NCI-H1105 (cell line): Measurements from ENCODE around the gene PTPRD.

Experiments used
- DNase-seq: peaks from one replicate; lab custom pipeline; 2025; lab: John Stamatoyannopoulos, UW

Gene PTPRD

GRCh38 chr9:8384091-8384490 is 2228.7 kb downstream of the PTPRD start:
- DNase-seq, result no peak

- DNase-seq, result no peak
Measured at GRCh38 chr9:8382777-8383527, 2229.8 kb downstream of the PTPRD start.

- no peak for DNase-seq
Measured at GRCh38 chr9:8382266-8382665, 2230.5 kb downstream of the PTPRD start.

DNA sequence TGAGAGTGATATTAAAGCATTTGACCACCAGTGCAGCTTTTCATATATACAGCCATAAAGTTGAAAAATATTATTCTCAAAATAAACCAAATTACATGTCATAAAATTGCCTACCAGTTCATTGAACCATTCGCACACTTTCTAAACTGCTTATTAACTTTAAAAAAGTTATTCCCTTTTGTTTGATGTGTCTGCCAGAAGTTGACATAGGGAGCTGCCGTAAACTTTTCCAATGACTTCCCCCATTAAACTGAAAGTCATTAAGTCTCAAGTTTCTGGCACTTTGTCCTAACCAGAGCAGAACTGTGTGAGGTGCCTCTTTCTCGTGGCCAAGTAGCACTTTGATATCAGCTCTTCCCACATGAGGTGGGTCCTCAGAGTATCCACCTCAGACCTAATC is 2231.2 kb downstream of the PTPRD start:
- no peak for DNase-seq

GRCh38 chr9:8374471-8374870 is 2238.3 kb downstream of the PTPRD start:
- no peak for DNase-seq

GRCh38 chr9:8371686-8372085 is 2241.1 kb downstream of the PTPRD start:
- no peak for DNase-seq

DNA sequence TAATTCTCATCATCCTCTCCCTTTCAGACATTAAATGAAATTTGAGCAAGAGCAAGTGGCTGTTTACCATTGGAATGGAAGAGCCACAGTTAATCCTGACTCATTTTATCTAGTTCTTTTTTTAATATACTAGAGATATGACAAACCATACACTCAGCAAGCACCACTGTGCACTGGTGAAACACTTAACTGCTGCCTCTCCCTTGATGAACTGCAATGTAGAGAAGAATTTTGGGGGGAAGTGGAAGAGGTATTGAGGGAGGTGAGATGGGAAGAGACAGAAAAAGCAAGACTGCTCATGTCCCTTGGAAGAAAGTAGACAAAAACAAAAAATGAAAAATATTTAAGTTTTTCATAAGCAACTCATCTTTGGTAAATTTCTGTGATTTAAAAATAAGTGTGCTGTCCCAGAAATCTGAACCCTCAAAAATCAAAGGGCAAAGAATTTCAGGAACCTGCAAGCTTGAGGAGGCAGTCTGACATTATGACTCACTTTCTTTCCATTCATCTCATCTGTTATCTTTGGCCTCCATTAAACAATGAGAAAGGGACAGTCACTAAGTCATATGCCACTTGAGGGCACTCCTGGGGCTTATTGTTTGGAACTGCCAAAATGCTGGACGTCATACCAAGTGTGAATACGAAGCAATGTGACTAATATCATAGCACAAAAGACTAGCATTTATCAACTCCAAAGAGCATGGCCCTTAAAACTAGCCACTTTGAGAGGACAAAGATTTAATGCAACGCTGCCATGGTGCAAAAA is 2246.5 kb downstream of the PTPRD start:
- no peak for DNase-seq

DNA sequence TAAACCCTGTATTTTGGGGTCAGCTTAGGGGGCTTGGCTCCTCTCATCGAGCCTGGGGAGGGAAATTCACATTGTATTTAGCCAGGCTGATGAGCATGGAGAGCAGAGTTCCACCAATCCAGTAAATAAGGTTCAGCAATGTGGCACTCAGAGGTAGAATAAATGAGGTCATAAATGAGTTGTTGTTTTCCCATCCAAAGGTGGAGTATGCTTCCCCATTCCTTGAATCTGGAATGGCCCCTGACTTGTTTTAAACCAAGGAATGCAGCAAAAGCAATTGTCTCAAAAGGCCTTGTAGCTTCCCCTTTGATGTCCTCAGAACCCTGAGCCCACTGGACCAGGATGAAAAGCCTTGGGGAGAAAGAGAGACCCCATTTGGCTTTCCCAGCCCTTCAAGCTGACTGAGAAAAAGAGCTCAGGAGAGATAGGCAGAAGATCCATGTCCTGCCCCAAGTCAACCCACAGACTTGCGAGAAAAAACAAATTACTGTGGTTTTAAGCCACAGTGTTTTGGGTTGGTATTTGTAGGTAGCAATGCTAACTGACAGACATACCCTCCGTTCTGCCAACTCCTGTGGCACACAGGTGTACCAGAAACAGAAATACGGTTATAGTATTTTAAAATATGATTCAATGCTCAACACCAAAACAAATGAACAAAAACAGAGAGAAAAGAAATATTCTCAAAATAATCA is 2247.2 kb downstream of the PTPRD start:
- no peak for DNase-seq

- DNase-seq, result no peak
Measured at GRCh38 chr9:8365029-8365428, 2247.8 kb downstream of the PTPRD start.

DNA sequence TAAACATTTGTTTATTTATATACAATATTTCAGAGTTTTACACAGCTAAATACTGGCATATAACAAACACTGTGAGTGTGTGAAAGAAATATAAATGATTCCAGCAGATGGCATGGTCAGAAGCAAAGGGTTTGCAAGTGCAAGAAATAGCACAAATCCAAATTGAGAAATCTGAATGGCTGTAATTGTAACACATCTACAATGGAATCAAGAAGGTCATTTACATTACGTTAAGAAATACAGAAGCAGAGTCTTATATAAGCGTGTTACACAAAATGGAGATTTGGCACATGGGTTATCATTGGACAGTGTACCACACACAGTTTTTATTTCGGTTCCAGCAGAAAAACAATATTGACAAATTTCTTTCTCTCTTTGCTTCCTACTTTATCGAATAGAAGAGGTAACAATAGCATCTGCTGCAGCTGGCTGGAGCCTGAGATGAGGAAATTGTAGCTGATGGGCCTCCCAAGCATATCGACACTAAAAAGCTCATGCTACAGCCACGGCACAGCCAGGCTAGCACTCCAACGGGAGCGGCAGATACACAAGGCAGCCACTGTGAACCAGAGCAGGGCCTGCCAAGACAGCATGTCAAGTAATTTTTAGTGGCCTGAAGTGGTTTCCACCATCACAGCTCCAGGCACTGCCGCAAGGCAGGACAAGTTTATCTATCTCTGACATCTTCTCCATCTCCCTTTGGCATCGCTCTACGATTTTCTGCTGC is 2248.6 kb downstream of the PTPRD start:
- no peak for DNase-seq

DNA sequence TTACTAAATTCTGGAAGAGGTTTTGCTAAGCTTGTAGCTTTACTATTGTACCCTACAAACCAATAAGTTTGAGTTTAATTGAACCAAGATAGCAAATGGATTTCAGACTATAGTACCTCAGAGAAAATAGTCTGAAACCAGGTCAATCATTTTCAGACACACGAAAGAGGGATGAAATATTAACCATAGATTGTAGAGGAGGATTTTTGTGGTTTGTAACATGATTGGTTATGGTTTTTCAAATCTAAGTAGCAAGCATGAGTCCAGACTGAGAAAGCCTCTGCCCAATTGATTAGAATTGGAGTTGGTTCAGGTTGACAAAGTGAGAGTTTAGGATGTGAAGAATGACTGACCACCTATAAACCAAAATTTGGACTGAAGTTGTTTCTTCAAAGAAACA is 2250.6 kb downstream of the PTPRD start:
- no peak for DNase-seq

GRCh38 chr9:8361364-8361763 is 2251.4 kb downstream of the PTPRD start:
- no peak for DNase-seq

GRCh38 chr9:8356406-8356805 is 2256.4 kb downstream of the PTPRD start:
- DNase-seq, result no peak

DNA sequence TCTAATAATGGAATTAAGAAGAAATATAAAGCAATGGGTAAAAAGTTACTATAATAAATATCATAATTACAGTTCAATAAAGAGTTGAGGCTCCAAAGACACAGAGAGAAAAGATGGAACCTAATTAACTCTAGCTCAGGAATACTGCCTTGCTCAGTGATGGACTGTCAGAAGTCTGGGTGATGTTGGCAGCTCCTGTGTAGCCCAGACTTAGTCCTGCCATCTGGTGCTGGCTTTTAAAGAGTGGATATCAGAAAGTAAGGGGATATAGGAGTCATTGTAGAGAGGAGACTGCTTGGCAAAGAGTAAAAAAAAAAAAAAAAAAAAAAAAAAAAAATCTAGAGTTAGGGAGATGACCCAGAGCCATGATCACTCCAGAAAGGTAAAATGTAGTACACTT is 2261.4 kb downstream of the PTPRD start:
- DNase-seq, result no peak

DNA sequence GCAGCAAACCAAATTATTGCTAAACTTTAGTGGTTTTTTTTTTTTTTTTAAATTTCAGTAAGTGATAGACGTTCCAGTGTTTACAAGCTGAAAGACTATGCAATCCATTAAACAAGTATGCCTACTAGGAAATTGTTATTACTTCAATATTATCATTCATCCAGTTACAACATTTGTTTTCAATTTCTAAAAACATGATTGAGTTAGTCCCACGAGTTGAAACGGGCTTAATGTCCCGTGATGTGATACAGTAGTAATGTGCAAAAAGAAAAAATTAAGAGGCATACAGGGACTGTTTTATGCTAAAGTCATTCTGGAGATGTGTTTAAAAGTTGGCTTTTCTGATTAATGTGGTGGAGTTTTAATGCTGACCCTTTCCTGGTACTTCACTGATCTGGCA is 2262.9 kb downstream of the PTPRD start:
- no peak for DNase-seq

GRCh38 chr9:8349376-8349775 is 2263.4 kb downstream of the PTPRD start:
- no peak for DNase-seq

DNA sequence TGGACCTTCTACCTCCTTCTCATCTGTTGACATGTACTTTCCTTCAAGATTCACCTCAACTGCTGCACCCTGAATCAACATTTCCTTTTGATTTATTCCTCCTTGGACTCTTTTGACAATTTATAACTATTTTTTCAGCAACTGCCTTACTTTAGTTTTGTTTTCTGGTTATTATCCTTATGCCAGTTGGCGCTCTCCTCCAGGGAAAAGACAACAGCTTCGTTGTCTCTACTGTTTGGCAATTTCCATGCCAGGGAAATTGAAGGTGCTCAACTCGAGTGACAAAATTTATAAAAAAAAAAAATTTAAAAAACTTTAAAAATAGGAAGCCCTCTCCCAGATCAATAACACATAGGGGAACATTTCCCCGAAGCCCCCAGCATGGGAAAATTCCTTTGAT is 2264.0 kb downstream of the PTPRD start:
- no peak for DNase-seq

GRCh38 chr9:8346296-8346695 is 2266.5 kb downstream of the PTPRD start:
- no peak for DNase-seq

DNA sequence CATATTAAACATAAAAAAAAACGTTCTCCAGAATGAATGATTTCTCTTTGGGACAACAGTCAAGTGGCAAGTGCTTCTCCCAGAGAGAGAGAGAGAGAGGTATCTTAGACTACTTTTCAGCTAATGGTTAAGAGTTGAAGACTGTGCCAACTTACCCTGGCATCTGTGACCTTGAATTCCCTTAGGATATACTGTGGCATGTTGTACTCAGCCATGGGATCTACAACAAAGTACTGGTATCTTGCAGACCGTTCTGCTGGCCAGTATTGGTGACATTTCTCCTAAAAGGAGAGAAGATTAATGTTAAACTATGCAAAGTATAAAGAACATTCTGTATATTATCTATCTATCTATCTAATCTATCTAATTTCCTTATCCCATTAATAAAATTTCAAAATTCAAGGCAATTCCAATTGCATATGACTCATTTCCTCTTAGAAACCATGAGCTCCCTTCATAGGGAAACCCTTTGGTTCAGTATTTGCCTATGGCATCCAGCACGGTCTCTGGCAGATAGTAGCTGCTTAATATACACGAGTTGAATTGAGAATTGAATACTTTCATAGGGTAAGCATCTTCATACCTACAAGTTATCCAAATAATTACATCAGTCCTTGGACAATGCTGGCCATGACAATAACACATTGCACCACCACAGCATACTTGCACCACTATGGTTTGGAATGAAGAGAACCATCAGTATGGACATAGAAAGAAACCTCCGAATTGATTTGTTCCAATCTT is 2273.9 kb downstream of the PTPRD start:
- no peak for DNase-seq

DNA sequence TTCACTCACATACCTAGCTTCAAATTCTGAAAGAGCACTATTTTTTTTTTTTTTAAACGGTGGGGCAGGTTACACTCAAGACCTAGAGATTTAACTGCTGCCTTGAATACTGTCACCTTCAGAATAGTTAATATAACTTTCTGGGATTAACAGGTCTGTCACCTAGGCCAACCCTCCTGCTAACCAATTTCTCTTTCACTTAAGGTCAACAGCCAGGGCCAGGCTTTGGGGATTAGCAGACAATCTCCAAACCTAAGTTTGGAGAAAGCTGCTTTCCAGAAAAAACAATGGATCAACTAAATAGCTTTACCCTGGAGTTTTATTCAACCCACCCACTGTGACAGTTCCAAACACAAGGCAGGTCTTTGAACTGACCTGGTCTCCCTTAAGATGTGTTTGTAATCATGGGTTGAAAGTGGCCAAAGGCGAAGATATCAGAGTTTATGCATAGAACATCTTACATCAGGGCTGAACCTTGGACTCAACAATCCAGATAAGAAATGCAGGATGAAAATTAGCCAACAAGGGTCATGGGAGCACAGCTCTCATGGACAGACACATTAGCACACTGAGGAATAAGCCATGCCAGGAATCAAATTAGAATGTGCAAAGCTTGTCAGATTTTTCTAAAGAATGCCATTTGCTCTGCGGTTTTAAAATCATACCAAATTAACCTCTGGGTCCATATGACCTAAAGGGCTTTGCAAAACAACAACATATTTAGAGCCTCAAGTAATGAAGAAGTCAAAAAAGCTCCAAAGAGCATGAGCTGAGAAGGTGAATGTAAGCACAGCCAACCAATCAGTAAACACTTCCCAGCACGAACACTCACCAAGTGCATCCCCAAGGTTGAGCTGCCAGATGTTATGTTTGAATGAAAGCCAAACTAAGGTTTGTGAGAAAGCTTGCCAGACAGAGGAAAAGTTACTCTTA is 2274.7 kb downstream of the PTPRD start:
- no peak for DNase-seq

DNA sequence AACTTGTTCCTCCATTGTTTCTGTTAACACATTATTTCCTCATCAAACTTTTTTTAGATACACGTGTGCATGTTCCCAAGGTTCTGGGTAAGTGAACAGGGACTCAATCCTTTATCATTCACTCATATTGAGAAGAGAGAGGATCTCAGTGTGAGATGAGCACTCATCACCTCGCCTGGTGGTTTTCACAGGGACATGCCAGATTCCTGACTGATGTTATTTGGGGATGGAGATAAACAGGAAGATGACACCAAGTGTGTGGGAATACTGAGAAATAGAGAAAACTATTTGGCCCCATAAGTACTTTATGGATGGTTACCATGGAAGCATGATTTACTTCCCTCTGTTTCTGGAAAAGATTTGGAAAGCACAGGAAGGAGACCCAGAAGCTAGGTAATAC is 2279.9 kb downstream of the PTPRD start:
- DNase-seq, result no peak
